Measurements from ENCODE around the gene GLRX. TPM values are rescaled to one million over a fixed set of nuclear protein-coding genes. Genes with fewer than 3 reads are reported as not detected.

The GLRX gene
- total RNA-seq, 1 donor from 2014 or later = 18.3 TPM

- Mint-ChIP-seq H3K4me1 (ENCODE audit: low read depth) (peaks cover 47% of the 10 kb centered on the region), H3K27ac (ENCODE audit: unreplicated experiment) (peak overlapping the region; percentile 68), H3K36me3 (ENCODE audit: low read depth) (no peaks in the 10 kb centered on the region), H3K27me3 (ENCODE audit: low read depth) (no peaks in the 10 kb centered on the region), H3K4me3 (ENCODE audit: unreplicated experiment) (no peak overlapping the region), H3K9me3 (ENCODE audit: low read depth) (no peaks in the 10 kb centered on the region)
- no peak for DNase-seq (ENCODE audit: low spot score)
- no peak for TF ChIP-seq CTCF (IDR thresholded peaks at IDR 0.05)
These were observed 44.0 kb upstream of the GLRX start for GRCh38 chr5:95866435-95867040.

- no peaks in the 10 kb centered on the region for H3K9me3 Mint-ChIP-seq (ENCODE audit: low read depth)
- no peaks in the 10 kb centered on the region for H3K27me3 Mint-ChIP-seq (ENCODE audit: low read depth)
- TF ChIP-seq CTCF (IDR thresholded peaks at IDR 0.05) = no peak
- no peaks in the 10 kb centered on the region for H3K36me3 Mint-ChIP-seq (ENCODE audit: low read depth)
- peaks cover 50% of the 10 kb centered on the region for H3K4me1 Mint-ChIP-seq (ENCODE audit: low read depth)
- DNase-seq (ENCODE audit: low spot score) = no peak
- H3K4me3 Mint-ChIP-seq (ENCODE audit: unreplicated experiment) = no peak overlapping the region
- peak overlapping the region; percentile 5 for H3K27ac Mint-ChIP-seq (ENCODE audit: unreplicated experiment)
These were observed 42.5 kb upstream of the GLRX start for GRCh38 chr5:95864944-95865504.

GRCh38 chr5:95864456-95864855 lies 41.9 kb upstream of the GLRX start:
- no peaks in the 10 kb centered on the region for H3K27me3 Mint-ChIP-seq (ENCODE audit: low read depth)
- no peak overlapping the region for H3K4me3 Mint-ChIP-seq (ENCODE audit: unreplicated experiment)
- DNase-seq (ENCODE audit: low spot score) = no peak
- H3K27ac Mint-ChIP-seq (ENCODE audit: unreplicated experiment) = no peak overlapping the region
- H3K4me1 Mint-ChIP-seq (ENCODE audit: low read depth) = peaks cover 51% of the 10 kb centered on the region
- no peak for TF ChIP-seq CTCF (IDR thresholded peaks at IDR 0.05)
- no peaks in the 10 kb centered on the region for H3K36me3 Mint-ChIP-seq (ENCODE audit: low read depth)
- no peaks in the 10 kb centered on the region for H3K9me3 Mint-ChIP-seq (ENCODE audit: low read depth)

GRCh38 chr5:95863383-95863757 lies 40.8 kb upstream of the GLRX start:
- no peak for TF ChIP-seq CTCF (IDR thresholded peaks at IDR 0.05)
- Mint-ChIP-seq H3K4me1 (ENCODE audit: low read depth) (peaks cover 59% of the 10 kb centered on the region), H3K36me3 (ENCODE audit: low read depth) (no peaks in the 10 kb centered on the region), H3K27ac (ENCODE audit: unreplicated experiment) (peak overlapping the region; percentile 34), H3K27me3 (ENCODE audit: low read depth) (no peaks in the 10 kb centered on the region), H3K9me3 (ENCODE audit: low read depth) (no peaks in the 10 kb centered on the region), H3K4me3 (ENCODE audit: unreplicated experiment) (no peak overlapping the region)
- no peak for DNase-seq (ENCODE audit: low spot score)

- Mint-ChIP-seq H3K4me3 (ENCODE audit: unreplicated experiment) (no peak overlapping the region), H3K4me1 (ENCODE audit: low read depth) (peaks cover 64% of the 10 kb centered on the region), H3K27me3 (ENCODE audit: low read depth) (no peaks in the 10 kb centered on the region), H3K36me3 (ENCODE audit: low read depth) (no peaks in the 10 kb centered on the region), H3K9me3 (ENCODE audit: low read depth) (no peaks in the 10 kb centered on the region), H3K27ac (ENCODE audit: unreplicated experiment) (peak overlapping the region; percentile 100)
- no peak for DNase-seq (ENCODE audit: low spot score)
- no peak for TF ChIP-seq CTCF (IDR thresholded peaks at IDR 0.05)
These were observed 40.3 kb upstream of the GLRX start for GRCh38 chr5:95862671-95863382.

Measured in chondrocyte (in vitro differentiated cells).